GM19324 (cell line): ENCODE data around the gene ZFP36.
A peak's percentile ranks its signal among the peaks of the same experiment; 100 is the strongest.
"Not testable (repeated sequence)": the region's sequence is repeated elsewhere in the genome, so short reads cannot be mapped to it uniquely, and the experiment has no call there.

ENCODE experiments used
- ATAC-seq: cut with Tn5 transposase; IDR thresholded peaks from one replicate; pipeline ENCODE4 v1.9.1; 2021; ENCODE audit warnings: mild to moderate bottlenecking, moderate library complexity; ENCODE audit not compliant: unreplicated experiment, low FRiP score

ZFP36 gene

GRCh38 chr19:39406656-39407409, at the start of gene ZFP36:
Gene ZFP36 (plus strand): TSS chr19:39406847. CDS start chr19:39406905, 58 bp downstream.
- peak; percentile 16 for ATAC-seq

- ATAC-seq, result no peak
Measured at GRCh38 chr19:39359026-39359425, 47.6 kb upstream of the ZFP36 start.

- no peak for ATAC-seq
Measured at GRCh38 chr19:39360599-39360998, 46.0 kb upstream of the ZFP36 start.

- no peak for ATAC-seq
Measured at GRCh38 chr19:39362682-39363657, 43.7 kb upstream of the ZFP36 start.

- no peak for ATAC-seq
Measured at GRCh38 chr19:39363901-39364457, 42.7 kb upstream of the ZFP36 start.

GRCh38 chr19:39365531-39365930, 41.1 kb upstream of the ZFP36 start:
- ATAC-seq, result no peak

- no peak for ATAC-seq
Measured at GRCh38 chr19:39369200-39369599, 37.4 kb upstream of the ZFP36 start.

- no peak for ATAC-seq
Measured at GRCh38 chr19:39370735-39371134, 35.9 kb upstream of the ZFP36 start.

GRCh38 chr19:39372047-39372802, 34.4 kb upstream of the ZFP36 start:
- no peak for ATAC-seq

- no peak for ATAC-seq
Measured at GRCh38 chr19:39372941-39373340, 33.7 kb upstream of the ZFP36 start.

- ATAC-seq, result no peak
Measured at GRCh38 chr19:39375929-39376328, 30.7 kb upstream of the ZFP36 start.

- no peak for ATAC-seq
Measured at GRCh38 chr19:39377373-39378362, 29.0 kb upstream of the ZFP36 start.

GRCh38 chr19:39379366-39379765, 27.3 kb upstream of the ZFP36 start:
- not testable (repeated sequence) for ATAC-seq

- ATAC-seq, result no peak
Measured at GRCh38 chr19:39379865-39380396, 26.7 kb upstream of the ZFP36 start.

GRCh38 chr19:39380521-39381502, 25.8 kb upstream of the ZFP36 start:
- ATAC-seq, result no peak

- no peak for ATAC-seq
Measured at GRCh38 chr19:39381910-39382611, 24.6 kb upstream of the ZFP36 start.
